ENCODE measurements around the gene ITPKA. TPM values are rescaled to one million over a fixed set of nuclear protein-coding genes. Genes with fewer than 3 reads are reported as not detected.

ITPKA gene
- total and polyA plus RNA-seq, 2 of the 13 experiments (the other 11 are each of a cell fraction or from before 2014, with no cell fraction given): 13.2 to 41.3 TPM

GRCh38 chr15:41493205-41493901 is at the start of gene ITPKA (continued):
- TF ChIP-seq ASH2L (IDR thresholded peaks at IDR 0.05; ENCODE audit: insufficient read length, low read depth, low read length): peak; percentile 71
- no peak for TF ChIP-seq CEBPZ (IDR thresholded peaks at IDR 0.05; ENCODE audit: low read length)
- no peak for TF ChIP-seq ZNF253 (CRISPR knock-in tag; IDR thresholded peaks at IDR 0.05; ENCODE audit: borderline replicate concordance)
- no peak for TF ChIP-seq TCF12 (IDR thresholded peaks at IDR 0.05)
- no peak for TF ChIP-seq TCF12 (CRISPR knock-in tag; IDR thresholded peaks at IDR 0.05)
- no peak; the same call in 1 of the 2 replicates for TF ChIP-seq ZNF205 (CRISPR knock-in tag; IDR thresholded peaks at IDR 0.05)
- peak; percentile 31; the same call in 1 of the 2 replicates for TF ChIP-seq HNF1B (CRISPR knock-in tag; IDR thresholded peaks at IDR 0.05)
- TF ChIP-seq ZNF136 (CRISPR knock-in tag; IDR thresholded peaks at IDR 0.05; ENCODE audit: low read depth): 0 out of 2 replicates have a peak, but pooled peaks have one; percentile 28
- TF ChIP-seq CSRNP1 (CRISPR knock-in tag; IDR thresholded peaks at IDR 0.05): peak; percentile 73
- TF ChIP-seq KLF12 (CRISPR knock-in tag; IDR thresholded peaks at IDR 0.05; ENCODE audit: borderline replicate concordance): peak; percentile 79
- TF ChIP-seq POLR2AphosphoS5 (IDR thresholded peaks at IDR 0.05; ENCODE audit: low read depth, low read length): peak; percentile 78
- no peak for TF ChIP-seq NFAT5 (CRISPR knock-in tag; IDR thresholded peaks at IDR 0.05)
- peak; percentile 84 for TF ChIP-seq ESRRA (CRISPR knock-in tag; IDR thresholded peaks at IDR 0.05; ENCODE audit: low read depth)
- TF ChIP-seq ELF4 (CRISPR knock-in tag; IDR thresholded peaks at IDR 0.05; ENCODE audit: borderline replicate concordance): no peak
- TF ChIP-seq TOE1 (CRISPR knock-in tag; IDR thresholded peaks at IDR 0.05): no peak
